Osteocyte (in vitro differentiated cells): ENCODE results near the gene AGXT. TPM values are rescaled to one million over a fixed set of nuclear protein-coding genes. Genes with fewer than 3 reads are reported as not detected.
A peak's percentile ranks its signal among the peaks of the same experiment; 100 is the strongest.

ENCODE experiments used
- DNase-seq: peaks from one replicate; pipeline ENCODE4 v3.0.0; 2021; ENCODE audit warnings: mixed read lengths; ENCODE audit not compliant: unreplicated experiment; ENCODE audit errors: extremely low spot score
- H3K27ac Mint-ChIP-seq: one replicate; pipeline ENCODE4 v1.8.0; 2021; ENCODE audit warnings: mild to moderate bottlenecking, mixed read lengths; ENCODE audit not compliant: unreplicated experiment
- H3K27me3 Mint-ChIP-seq: one replicate; pipeline ENCODE4 v1.8.0; 2021; ENCODE audit warnings: mixed read lengths; ENCODE audit not compliant: unreplicated experiment
- H3K36me3 Mint-ChIP-seq: one replicate; pipeline ENCODE4 v1.8.0; 2021; ENCODE audit warnings: mixed read lengths; ENCODE audit not compliant: unreplicated experiment
- H3K4me1 Mint-ChIP-seq: one replicate; pipeline ENCODE4 v1.8.0; 2021; ENCODE audit warnings: mixed read lengths; ENCODE audit not compliant: unreplicated experiment
- H3K4me3 Mint-ChIP-seq: one replicate; pipeline ENCODE4 v1.8.0; 2021; ENCODE audit warnings: mild to moderate bottlenecking, moderate library complexity, mixed read lengths; ENCODE audit not compliant: unreplicated experiment
- H3K9me3 Mint-ChIP-seq: one replicate; pipeline ENCODE4 v1.8.0; 2021; ENCODE audit warnings: mixed read lengths; ENCODE audit not compliant: unreplicated experiment
- total RNA-seq: library from RNA; stranded (reverse); gene quantifications from 2 replicates; pipeline ENCODE4 v1.2.1, GENCODE V29; 2021
- TF ChIP-seq, protein P1 (sequence below): fragments of 200-600 bp; sonication (generic); IDR thresholded peaks from 2 replicates; pipeline ENCODE4 v1.5.0; 2021; ENCODE audit warnings: antibody characterized with exemption, mild to moderate bottlenecking, moderate library complexity

Gene AGXT
- total RNA-seq, 1 donor from 2014 or later, result not detected

DNA sequence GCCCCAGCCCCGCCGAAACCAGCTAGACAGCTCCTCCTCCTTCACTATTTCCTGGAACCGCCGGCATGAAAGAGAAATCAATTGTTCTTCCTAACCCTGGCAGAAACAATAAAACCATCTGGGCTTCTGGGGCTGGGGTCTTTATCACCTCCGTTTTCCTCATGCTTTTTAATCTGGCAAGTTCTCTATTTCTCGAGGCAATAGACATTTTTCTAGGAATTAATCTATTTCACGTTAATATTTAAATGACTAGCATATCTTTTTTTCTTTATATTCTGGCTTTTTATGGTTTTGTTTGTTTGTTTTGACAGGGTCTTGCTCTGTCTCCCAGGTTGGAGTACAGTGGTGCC is 47.2 kb upstream of the AGXT start:
- DNase-seq, result no peak

DNA sequence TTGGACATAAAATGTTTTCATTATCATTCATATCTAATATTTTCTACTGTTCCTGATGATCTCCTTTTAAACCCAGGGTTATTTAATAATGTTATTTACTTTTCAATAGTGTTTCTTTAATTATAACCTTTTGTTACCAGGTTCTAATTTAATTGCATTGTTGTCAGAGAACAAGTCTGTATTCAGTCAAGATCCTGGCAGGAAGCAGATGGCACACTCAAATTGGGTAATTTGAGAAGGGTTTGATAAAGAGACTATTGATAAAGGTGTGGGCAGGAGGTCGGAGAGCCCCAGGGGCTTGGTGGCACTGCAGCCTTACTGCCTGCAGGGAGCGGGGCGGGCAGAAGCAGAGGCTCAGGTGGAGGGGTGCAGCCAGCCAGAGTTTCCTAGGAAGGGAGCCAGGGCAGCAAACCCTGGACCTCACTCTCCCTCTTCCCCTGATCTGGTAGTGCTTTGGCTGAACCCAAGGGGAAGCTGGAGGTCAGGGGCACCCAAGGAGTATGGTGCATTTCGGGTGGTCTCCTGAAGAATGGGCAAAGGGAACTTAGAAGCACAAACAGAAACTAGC is 46.3 kb upstream of the AGXT start:
- H3K27me3 Mint-ChIP-seq, result peaks cover 75% of the 10 kb centered on the region
- peaks cover 4% of the 10 kb centered on the region for H3K36me3 Mint-ChIP-seq
- no peak overlapping the region for H3K27ac Mint-ChIP-seq
- H3K4me3 Mint-ChIP-seq, result no peak overlapping the region
- TF ChIP-seq, protein P1, sequence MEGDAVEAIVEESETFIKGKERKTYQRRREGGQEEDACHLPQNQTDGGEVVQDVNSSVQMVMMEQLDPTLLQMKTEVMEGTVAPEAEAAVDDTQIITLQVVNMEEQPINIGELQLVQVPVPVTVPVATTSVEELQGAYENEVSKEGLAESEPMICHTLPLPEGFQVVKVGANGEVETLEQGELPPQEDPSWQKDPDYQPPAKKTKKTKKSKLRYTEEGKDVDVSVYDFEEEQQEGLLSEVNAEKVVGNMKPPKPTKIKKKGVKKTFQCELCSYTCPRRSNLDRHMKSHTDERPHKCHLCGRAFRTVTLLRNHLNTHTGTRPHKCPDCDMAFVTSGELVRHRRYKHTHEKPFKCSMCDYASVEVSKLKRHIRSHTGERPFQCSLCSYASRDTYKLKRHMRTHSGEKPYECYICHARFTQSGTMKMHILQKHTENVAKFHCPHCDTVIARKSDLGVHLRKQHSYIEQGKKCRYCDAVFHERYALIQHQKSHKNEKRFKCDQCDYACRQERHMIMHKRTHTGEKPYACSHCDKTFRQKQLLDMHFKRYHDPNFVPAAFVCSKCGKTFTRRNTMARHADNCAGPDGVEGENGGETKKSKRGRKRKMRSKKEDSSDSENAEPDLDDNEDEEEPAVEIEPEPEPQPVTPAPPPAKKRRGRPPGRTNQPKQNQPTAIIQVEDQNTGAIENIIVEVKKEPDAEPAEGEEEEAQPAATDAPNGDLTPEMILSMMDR, result no peak
- H3K4me1 Mint-ChIP-seq, result peaks cover 7% of the 10 kb centered on the region
- no peaks in the 10 kb centered on the region for H3K9me3 Mint-ChIP-seq
- DNase-seq, result peak; percentile 70

More for the DNA sequence above, 47.2 kb upstream of the AGXT start:
- H3K36me3 Mint-ChIP-seq, result peaks cover 4% of the 10 kb centered on the region
- TF ChIP-seq, protein P1, result no peak
- H3K27me3 Mint-ChIP-seq, result peaks cover 65% of the 10 kb centered on the region
- no peaks in the 10 kb centered on the region for H3K9me3 Mint-ChIP-seq
- H3K4me1 Mint-ChIP-seq, result peaks cover 7% of the 10 kb centered on the region
- H3K27ac Mint-ChIP-seq, result no peak overlapping the region
- peak overlapping the region; percentile 63 for H3K4me3 Mint-ChIP-seq

GRCh38 chr2:240823449-240824336 is 44.9 kb upstream of the AGXT start:
- H3K4me1 Mint-ChIP-seq, result peaks cover 6% of the 10 kb centered on the region
- H3K27me3 Mint-ChIP-seq, result peaks cover 76% of the 10 kb centered on the region
- DNase-seq, result peak; percentile 76
- H3K4me3 Mint-ChIP-seq, result no peak overlapping the region
- no peak overlapping the region for H3K27ac Mint-ChIP-seq
- TF ChIP-seq, protein P1, result no peak
- peaks cover 4% of the 10 kb centered on the region for H3K36me3 Mint-ChIP-seq
- H3K9me3 Mint-ChIP-seq, result no peaks in the 10 kb centered on the region

GRCh38 chr2:240825476-240825875 is 43.1 kb upstream of the AGXT start:
- no peak overlapping the region for H3K4me3 Mint-ChIP-seq
- peaks cover 6% of the 10 kb centered on the region for H3K4me1 Mint-ChIP-seq
- H3K27me3 Mint-ChIP-seq, result peaks cover 88% of the 10 kb centered on the region

More at GRCh38 chr2:240825476-240825875, 43.1 kb upstream of the AGXT start:
- peak; percentile 62 for DNase-seq
- Mint-ChIP-seq H3K27ac (no peak overlapping the region), H3K36me3 (peaks cover 4% of the 10 kb centered on the region), H3K9me3 (no peaks in the 10 kb centered on the region)
- TF ChIP-seq, protein P1, result no peak
